A673 (cell line): ENCODE measurements around the gene H1-8.

Source experiments
- CTCF ChIP-seq: fragments of 300-800, 200-600 bp; sonication (generic); conservative IDR thresholded peaks from 2 replicates; pipeline ENCODE4 v1.5.1; 2017; ENCODE audit warnings: low read depth, mild to moderate bottlenecking, antibody characterized with exemption, low read length, moderate library complexity, mixed read lengths
- EZH2 ChIP-seq: fragments of 200-600 bp; sonication (generic); IDR thresholded peaks from 2 replicates; pipeline ENCODE4 v1.6.1; 2017; ENCODE audit warnings: borderline replicate concordance, low read depth, mild to moderate bottlenecking, mixed read lengths, antibody characterized with exemption, low read length; ENCODE audit not compliant: poor library complexity, severe bottlenecking

- TF ChIP-seq EZH2 (no peak), CTCF (no peak)
Observed at GRCh38 chr3:129567176-129567705, 24.3 kb downstream of the H1-8 start.
